H1 (cell line): ENCODE measurements around the gene TUBD1. TPM values are rescaled to one million over a fixed set of nuclear protein-coding genes. Genes with fewer than 3 reads are reported as not detected.

Experiments
- CTCF ChIA-PET: fragments of 300-600 bp; sonication (Branson Sonifier 250); formaldehyde crosslinking; loops from one replicate; lab custom pipeline; 2021; ENCODE audit not compliant: partially characterized antibody; lab: Charles Lee
- POLR2A ChIA-PET: fragments of 300-600 bp; sonication (Branson Sonifier 250); formaldehyde crosslinking; loops from one replicate; lab custom pipeline; 2021; ENCODE audit warnings: inconsistent platforms; ENCODE audit not compliant: partially characterized antibody; lab: Charles Lee
- DNase-seq, 2 experiments: peaks; one replicate each; pipeline versions ENCODE4 v3.0.0 to v3.0.0-alpha.2; 2010 to 2022; ENCODE audit warnings: low spot score in 2 of 2, low read depth in 1 of 2, mixed read lengths in 1 of 2
- FAIRE-seq: peaks from 2 replicates; lab custom pipeline; 2011; peaks lifted over from hg19 to GRCh38; lab: Jason Lieb, UNC
- H2AFZ ChIP-seq: 2 replicates; pipeline ENCODE4 v1.8.1; 2012; ENCODE audit warnings: low read length, inconsistent platforms
- H2AK5ac ChIP-seq: 2 replicates; pipeline ENCODE4 v1.6.1; 2013; ENCODE audit warnings: low read depth, low read length
- H2BK120ac ChIP-seq: replicated peaks from 2 replicates; pipeline ENCODE3; 2013; ENCODE audit warnings: low read depth, low read length, inconsistent platforms
- H2BK12ac ChIP-seq: 2 replicates; pipeline ENCODE4 v1.6.1; 2013; ENCODE audit warnings: low read depth, low read length
- H2BK15ac ChIP-seq: 2 replicates; pipeline ENCODE4 v1.6.1; 2013; ENCODE audit warnings: low read length
- H2BK20ac ChIP-seq: 2 replicates; pipeline ENCODE4 v1.6.1; 2013; ENCODE audit warnings: low read length
- H2BK5ac ChIP-seq: 2 replicates; pipeline ENCODE4 v1.6.1; 2013; ENCODE audit warnings: low read depth, low read length
- H3K14ac ChIP-seq: 2 replicates; pipeline ENCODE4 v1.6.1; 2013; ENCODE audit warnings: inconsistent platforms; ENCODE audit not compliant: insufficient read length
- H3K18ac ChIP-seq: 2 replicates; pipeline ENCODE4 v1.6.1; 2013; ENCODE audit warnings: low read length; ENCODE audit errors: extremely low read depth
- H3K23ac ChIP-seq: 2 replicates; pipeline ENCODE4 v1.6.1; 2013; ENCODE audit warnings: inconsistent platforms; ENCODE audit not compliant: insufficient read length
- H3K23me2 ChIP-seq: 2 replicates; pipeline ENCODE4 v1.6.1; 2013; ENCODE audit warnings: low read depth, low read length
- H3K27ac ChIP-seq: 2 replicates; pipeline ENCODE4 v1.6.1; 2011; ENCODE audit warnings: low read depth, low read length, inconsistent platforms
- H3K27me3 ChIP-seq, 4 experiments: replicated peaks in 1 of 4; 1 replicate in 1 of 4; 2 replicates in 3 of 4; pipeline versions ENCODE4 v1.6.1 to v1.8.1; 2011 to 2013; ENCODE audit warnings: low read length in 3 of 4, mild to moderate bottlenecking in 3 of 4, inconsistent platforms in 2 of 4, mixed read lengths in 2 of 4, moderate library complexity in 1 of 4; ENCODE audit not compliant: control insufficient read depth in 3 of 4, insufficient read depth in 3 of 4; ENCODE audit errors: extremely low read depth in 1 of 4
- H3K36me3 ChIP-seq, 4 experiments: 2 replicates each; pipeline versions ENCODE4 v1.6.1 to v1.8.1; 2011 to 2013; ENCODE audit warnings: mild to moderate bottlenecking in 4 of 4, low read length in 3 of 4, moderate library complexity in 2 of 4, control low read depth in 1 of 4, inconsistent platforms in 1 of 4; ENCODE audit not compliant: insufficient read depth in 4 of 4, control insufficient read depth in 2 of 4
- H3K4ac ChIP-seq: replicated peaks from 2 replicates; pipeline ENCODE3; 2013; ENCODE audit warnings: low read length, low read depth, mixed read lengths, inconsistent platforms; ENCODE audit not compliant: insufficient read length
- H3K4me1 ChIP-seq, 4 experiments: replicated peaks in 1 of 4; 1 replicate in 1 of 4; 2 replicates in 3 of 4; pipeline versions ENCODE4 v1.6.1 to v1.8.1; 2011 to 2013; ENCODE audit warnings: low read length in 3 of 4, inconsistent platforms in 2 of 4, mixed read lengths in 1 of 4; ENCODE audit not compliant: insufficient read depth in 4 of 4, control insufficient read depth in 3 of 4
- H3K4me2 ChIP-seq, 2 experiments: 2 replicates each; pipeline versions ENCODE4 v1.6.1 to v1.8.1; 2011 to 2013; ENCODE audit warnings: low read depth in 2 of 2, low read length in 2 of 2, control low read depth in 1 of 2, inconsistent platforms in 1 of 2, mild to moderate bottlenecking in 1 of 2; ENCODE audit not compliant: insufficient read depth in 1 of 2
- H3K4me3 ChIP-seq, 4 experiments: fragments of 200-600, 300-600 bp in 1 of 4; sonication (generic), shearing (Covaris generic), sonication (Bioruptor Twin) in 1 of 4; 2 replicates each; pipeline versions ENCODE4 v1.5.1 to v1.8.1; 2011 to 2016; ENCODE audit warnings: low read length in 4 of 4, low read depth in 3 of 4, control low read depth in 2 of 4, inconsistent platforms in 2 of 4, mild to moderate bottlenecking in 2 of 4, mixed read lengths in 1 of 4, moderate library complexity in 1 of 4; ENCODE audit not compliant: insufficient read depth in 2 of 4; ENCODE audit errors: extremely low read depth in 1 of 4
- H3K56ac ChIP-seq: replicated peaks from 2 replicates; pipeline ENCODE3; 2013; ENCODE audit warnings: low read depth, mild to moderate bottlenecking, mixed read lengths, low read length, inconsistent platforms; ENCODE audit not compliant: insufficient read length
- H3K79me1 ChIP-seq: 2 replicates; pipeline ENCODE4 v1.6.1; 2013; ENCODE audit warnings: low read depth, low read length, control low read depth
- H3K79me2 ChIP-seq, 2 experiments: 2 replicates each; pipeline versions ENCODE4 v1.6.1 to v1.8.1; 2012 to 2013; ENCODE audit warnings: low read length in 2 of 2, mild to moderate bottlenecking in 2 of 2, inconsistent platforms in 1 of 2; ENCODE audit not compliant: insufficient read depth in 2 of 2, control insufficient read depth in 1 of 2
- H3K9ac ChIP-seq, 4 experiments: replicated peaks in 1 of 4; 1 replicate in 1 of 4; 2 replicates in 3 of 4; pipeline versions ENCODE4 v1.6.1 to v1.8.1; 2011 to 2013; ENCODE audit warnings: low read depth in 3 of 4, low read length in 3 of 4, control low read depth in 2 of 4, mild to moderate bottlenecking in 2 of 4, moderate library complexity in 2 of 4, inconsistent platforms in 1 of 4; ENCODE audit errors: extremely low read depth in 1 of 4
- H3K9me3 ChIP-seq, 2 experiments: 2 replicates each; pipeline versions ENCODE4 v1.6.1 to v1.8.1; 2012 to 2013; ENCODE audit warnings: mild to moderate bottlenecking in 2 of 2, moderate library complexity in 2 of 2, control low read depth in 1 of 2, inconsistent platforms in 1 of 2, low read depth in 1 of 2, low read length in 1 of 2, mixed read lengths in 1 of 2; ENCODE audit not compliant: insufficient read depth in 2 of 2
- H4K20me1 ChIP-seq, 2 experiments: replicated peaks in 1 of 2; 2 replicates each; pipeline versions ENCODE3 to v1.8.1; 2011 to 2013; ENCODE audit warnings: inconsistent platforms in 2 of 2, low read length in 2 of 2, mild to moderate bottlenecking in 1 of 2; ENCODE audit not compliant: insufficient read depth in 2 of 2, control insufficient read depth in 1 of 2
- H4K5ac ChIP-seq: 2 replicates; pipeline ENCODE4 v1.6.1; 2013; ENCODE audit warnings: low read length, low read depth, mixed read lengths, inconsistent platforms; ENCODE audit not compliant: insufficient read length
- H4K8ac ChIP-seq: 2 replicates; pipeline ENCODE4 v1.8.0; 2013; ENCODE audit warnings: mild to moderate bottlenecking, moderate library complexity, low read length, inconsistent platforms; ENCODE audit not compliant: insufficient read depth; ENCODE audit errors: extremely low read depth
- H4K91ac ChIP-seq: replicated peaks from 2 replicates; pipeline ENCODE3; 2013; ENCODE audit warnings: low read length, mixed read lengths, inconsistent platforms; ENCODE audit not compliant: insufficient read length
- CTBP2 ChIP-seq: IDR thresholded peaks from 2 replicates; pipeline ENCODE4 v1.7.0; 2011; ENCODE audit warnings: borderline replicate concordance, mild to moderate bottlenecking, moderate library complexity, mixed read lengths, low read length; ENCODE audit not compliant: insufficient read depth, insufficient read length
- EGR1 ChIP-seq: IDR thresholded peaks from 2 replicates; pipeline ENCODE4 v1.6.1; 2011; ENCODE audit warnings: low read depth, low read length, borderline replicate concordance
- EZH2 ChIP-seq: fragments of 200-600 bp; sonication (generic); IDR thresholded peaks from 2 replicates; pipeline ENCODE4 v1.7.1; 2012; ENCODE audit warnings: low read depth, mild to moderate bottlenecking, moderate library complexity, low read length, inconsistent platforms; ENCODE audit not compliant: severe bottlenecking
- KDM1A ChIP-seq: fragments of 200-600, 300-600 bp; sonication (generic); IDR thresholded peaks from 2 replicates; pipeline ENCODE4 v1.7.1; 2016; ENCODE audit warnings: mild to moderate bottlenecking, low read length, borderline replicate concordance
- NRF1 ChIP-seq: IDR thresholded peaks from 2 replicates; pipeline ENCODE4 v1.6.1; 2011; ENCODE audit warnings: mild to moderate bottlenecking, low read depth, low read length, improper control_type of control experiment
- SIN3A ChIP-seq, 2 experiments: IDR thresholded peaks in 1 of 2; conservative IDR thresholded peaks in 1 of 2; 2 replicates each; pipeline ENCODE4 v1.6.1; 2011 to 2012; ENCODE audit warnings: low read length in 2 of 2, improper control_type of control experiment in 1 of 2, low read depth in 1 of 2, mild to moderate bottlenecking in 1 of 2
- SIX5 ChIP-seq: IDR thresholded peaks from 2 replicates; pipeline ENCODE4 v1.6.1; 2011; ENCODE audit warnings: mild to moderate bottlenecking, low read depth, low read length
- ZNF274 ChIP-seq: IDR thresholded peaks from 2 replicates; pipeline ENCODE4 v1.7.0; 2012; ENCODE audit warnings: low read length, borderline replicate concordance; ENCODE audit errors: extremely low read depth
- WGBS, 2 experiments: shearing (Covaris generic) in 1 of 2; methylation state at CpG; one replicate each; pipeline versions ENCODE4 v1.1.6 to v1.1.7; 2013 to 2015; ENCODE audit warnings: low lambda C conversion rate in 2 of 2, mixed read lengths in 2 of 2, inconsistent platforms in 1 of 2, low coverage in 1 of 2, missing lambda C conversion rate in 1 of 2; ENCODE audit not compliant: insufficient replicate concordance in 2 of 2, insufficient coverage in 1 of 2, insufficient read length in 1 of 2; ENCODE audit errors: extremely low coverage in 1 of 2, missing lambda C conversion rate in 1 of 2; 5-methylcytosine and 5-hydroxymethylcytosine counted together
- polyA plus RNA-seq, 7 experiments: library from polyadenylated mRNA; depleted of rRNA in 3 of 7; stranded (reverse) in 5 of 7; unstranded in 2 of 7; fragments of >200 nt in 5 of 7; fragments of 200-250 nt in 2 of 7; gene quantifications; 1 replicate in 5 of 7; 2 replicates in 1 of 7; 4 replicates in 1 of 7; pipeline versions ENCODE4 v1.2.1 to v1.2.3, GENCODE V29; 2011 to 2013; ENCODE audit warnings: missing spikeins in 2 of 7, mixed read lengths in 2 of 7
- total RNA-seq: library from RNA; stranded (reverse); fragmentation: NEBNext Ultra II Directional; extraction: Animal tissue kit (Norgen Biotek cat#: 25700); gene quantifications from 2 replicates; pipeline ENCODE4 v1.2.1, GENCODE V29; 2021

Gene TUBD1
- total and polyA plus RNA-seq, 2 of the 8 experiments (the other 6 are each of a cell fraction or from before 2014, with no cell fraction given) = 9.1 to 17.5 TPM

- H3K36me3 ChIP-seq = peaks cover 2 to 13% (median 4%) of the 10 kb centered on the region in 4 experiments; a peak in 7 of 8 replicates
- H2BK20ac ChIP-seq = no peak overlapping the region
- DNase-seq (no peak), FAIRE-seq (no peak)
- H2AFZ ChIP-seq = no peak overlapping the region
- H3K27me3 ChIP-seq = no peaks in the 10 kb centered on the region
- no peak overlapping the region for H3K27ac ChIP-seq
- H3K79me2 ChIP-seq = no peaks in the 10 kb centered on the region
- no peaks in the 10 kb centered on the region for H4K20me1 ChIP-seq
- H3K18ac ChIP-seq = no peak overlapping the region
- H3K56ac ChIP-seq = no peak overlapping the region
- no peak overlapping the region for H2BK120ac ChIP-seq
- no peak overlapping the region for H3K4me3 ChIP-seq
- no peak overlapping the region for H3K4me2 ChIP-seq
- no peak overlapping the region for H2BK5ac ChIP-seq
- 89% methylated on average over 1 of the region's 1 CpG; no CpG with 5 or more reads in 1 of the 2 experiments for WGBS, 2 experiments
- no peaks in the 10 kb centered on the region for H3K4me1 ChIP-seq
- H2BK12ac ChIP-seq = no peak overlapping the region
- H3K9ac ChIP-seq = no peak overlapping the region
- H2BK15ac ChIP-seq = no peak overlapping the region
- H3K9me3 ChIP-seq = no peaks in the 10 kb centered on the region
- H4K5ac ChIP-seq = no peak overlapping the region
- no peaks in the 10 kb centered on the region for H3K79me1 ChIP-seq
- CTCF ChIA-PET = interaction anchor here (0.5 to 1.2 kb wide), 4 partner anchors 22 to 65 kb away, joined by 3 to 5 read pairs (median 4); no protein-coding TSS in a partner anchor
- H3K14ac ChIP-seq = no peak overlapping the region
- no peak overlapping the region for H3K23ac ChIP-seq
- no peak overlapping the region for H4K91ac ChIP-seq
- TF ChIP-seq KDM1A (no peak), SIX5 (no peak), SIN3A (conservative IDR thresholded peaks at IDR 0.05 in 1 of 2, IDR thresholded peaks at IDR 0.05 in 1 of 2; ENCODE audit: low read depth in 1 of 2, low read length in 2 of 2) (no peak), EGR1 (no peak), ZNF274 (no peak), EZH2 (no peak), NRF1 (no peak), CTBP2 (no peak)
- POLR2A ChIA-PET = no interaction called here
- no peak overlapping the region for H4K8ac ChIP-seq
- H3K4ac ChIP-seq = no peak overlapping the region
- H2AK5ac ChIP-seq = no peak overlapping the region
- no peaks in the 10 kb centered on the region; the same call in 1 of the 2 replicates for H3K23me2 ChIP-seq
Measured at GRCh38 chr17:59941131-59941530, 48.4 kb upstream of the TUBD1 start.
